H1 (cell line): ENCODE measurements around the gene TRIM7. TPM values are rescaled to one million over a fixed set of nuclear protein-coding genes. Genes with fewer than 3 reads are reported as not detected.
A peak's percentile ranks its signal among the peaks of the same experiment; 100 is the strongest.

ENCODE experiments used
- CTCF ChIA-PET: fragments of 300-600 bp; sonication (Branson Sonifier 250); formaldehyde crosslinking; loops from one replicate; lab custom pipeline; 2021; ENCODE audit not compliant: partially characterized antibody; lab: Charles Lee
- POLR2A ChIA-PET: fragments of 300-600 bp; sonication (Branson Sonifier 250); formaldehyde crosslinking; loops from one replicate; lab custom pipeline; 2021; ENCODE audit warnings: inconsistent platforms; ENCODE audit not compliant: partially characterized antibody; lab: Charles Lee
- DNase-seq, 2 experiments: peaks; one replicate each; pipeline versions ENCODE4 v3.0.0 to v3.0.0-alpha.2; 2010 to 2022; ENCODE audit warnings: low spot score in 2 of 2, low read depth in 1 of 2, mixed read lengths in 1 of 2
- FAIRE-seq: peaks from 2 replicates; lab custom pipeline; 2011; peaks lifted over from hg19 to GRCh38; lab: Jason Lieb, UNC
- H2AFZ ChIP-seq: 2 replicates; pipeline ENCODE4 v1.8.1; 2012; ENCODE audit warnings: low read length, inconsistent platforms
- H2AK5ac ChIP-seq: 2 replicates; pipeline ENCODE4 v1.6.1; 2013; ENCODE audit warnings: low read depth, low read length
- H2BK120ac ChIP-seq: replicated peaks from 2 replicates; pipeline ENCODE3; 2013; ENCODE audit warnings: low read depth, low read length, inconsistent platforms
- H2BK12ac ChIP-seq: 2 replicates; pipeline ENCODE4 v1.6.1; 2013; ENCODE audit warnings: low read depth, low read length
- H2BK15ac ChIP-seq: 2 replicates; pipeline ENCODE4 v1.6.1; 2013; ENCODE audit warnings: low read length
- H2BK20ac ChIP-seq: 2 replicates; pipeline ENCODE4 v1.6.1; 2013; ENCODE audit warnings: low read length
- H2BK5ac ChIP-seq: 2 replicates; pipeline ENCODE4 v1.6.1; 2013; ENCODE audit warnings: low read depth, low read length
- H3K14ac ChIP-seq: 2 replicates; pipeline ENCODE4 v1.6.1; 2013; ENCODE audit warnings: inconsistent platforms; ENCODE audit not compliant: insufficient read length
- H3K18ac ChIP-seq: 2 replicates; pipeline ENCODE4 v1.6.1; 2013; ENCODE audit warnings: low read length; ENCODE audit errors: extremely low read depth
- H3K23ac ChIP-seq: 2 replicates; pipeline ENCODE4 v1.6.1; 2013; ENCODE audit warnings: inconsistent platforms; ENCODE audit not compliant: insufficient read length
- H3K23me2 ChIP-seq: 2 replicates; pipeline ENCODE4 v1.6.1; 2013; ENCODE audit warnings: low read depth, low read length
- H3K27ac ChIP-seq: 2 replicates; pipeline ENCODE4 v1.6.1; 2011; ENCODE audit warnings: low read depth, low read length, inconsistent platforms
- H3K27me3 ChIP-seq, 4 experiments: replicated peaks in 1 of 4; 1 replicate in 1 of 4; 2 replicates in 3 of 4; pipeline versions ENCODE4 v1.6.1 to v1.8.1; 2011 to 2013; ENCODE audit warnings: low read length in 3 of 4, mild to moderate bottlenecking in 3 of 4, inconsistent platforms in 2 of 4, mixed read lengths in 2 of 4, moderate library complexity in 1 of 4; ENCODE audit not compliant: control insufficient read depth in 3 of 4, insufficient read depth in 3 of 4; ENCODE audit errors: extremely low read depth in 1 of 4
- H3K36me3 ChIP-seq, 4 experiments: 2 replicates each; pipeline versions ENCODE4 v1.6.1 to v1.8.1; 2011 to 2013; ENCODE audit warnings: mild to moderate bottlenecking in 4 of 4, low read length in 3 of 4, moderate library complexity in 2 of 4, control low read depth in 1 of 4, inconsistent platforms in 1 of 4; ENCODE audit not compliant: insufficient read depth in 4 of 4, control insufficient read depth in 2 of 4
- H3K4ac ChIP-seq: replicated peaks from 2 replicates; pipeline ENCODE3; 2013; ENCODE audit warnings: low read length, low read depth, mixed read lengths, inconsistent platforms; ENCODE audit not compliant: insufficient read length
- H3K4me1 ChIP-seq, 4 experiments: replicated peaks in 1 of 4; 1 replicate in 1 of 4; 2 replicates in 3 of 4; pipeline versions ENCODE4 v1.6.1 to v1.8.1; 2011 to 2013; ENCODE audit warnings: low read length in 3 of 4, inconsistent platforms in 2 of 4, mixed read lengths in 1 of 4; ENCODE audit not compliant: insufficient read depth in 4 of 4, control insufficient read depth in 3 of 4
- H3K4me2 ChIP-seq, 2 experiments: 2 replicates each; pipeline versions ENCODE4 v1.6.1 to v1.8.1; 2011 to 2013; ENCODE audit warnings: low read depth in 2 of 2, low read length in 2 of 2, control low read depth in 1 of 2, inconsistent platforms in 1 of 2, mild to moderate bottlenecking in 1 of 2; ENCODE audit not compliant: insufficient read depth in 1 of 2
- H3K4me3 ChIP-seq, 4 experiments: fragments of 200-600, 300-600 bp in 1 of 4; sonication (generic), shearing (Covaris generic), sonication (Bioruptor Twin) in 1 of 4; 2 replicates each; pipeline versions ENCODE4 v1.5.1 to v1.8.1; 2011 to 2016; ENCODE audit warnings: low read length in 4 of 4, low read depth in 3 of 4, control low read depth in 2 of 4, inconsistent platforms in 2 of 4, mild to moderate bottlenecking in 2 of 4, mixed read lengths in 1 of 4, moderate library complexity in 1 of 4; ENCODE audit not compliant: insufficient read depth in 2 of 4; ENCODE audit errors: extremely low read depth in 1 of 4
- H3K56ac ChIP-seq: replicated peaks from 2 replicates; pipeline ENCODE3; 2013; ENCODE audit warnings: low read depth, mild to moderate bottlenecking, mixed read lengths, low read length, inconsistent platforms; ENCODE audit not compliant: insufficient read length
- H3K79me1 ChIP-seq: 2 replicates; pipeline ENCODE4 v1.6.1; 2013; ENCODE audit warnings: low read depth, low read length, control low read depth
- H3K79me2 ChIP-seq, 2 experiments: 2 replicates each; pipeline versions ENCODE4 v1.6.1 to v1.8.1; 2012 to 2013; ENCODE audit warnings: low read length in 2 of 2, mild to moderate bottlenecking in 2 of 2, inconsistent platforms in 1 of 2; ENCODE audit not compliant: insufficient read depth in 2 of 2, control insufficient read depth in 1 of 2
- H3K9ac ChIP-seq, 4 experiments: replicated peaks in 1 of 4; 1 replicate in 1 of 4; 2 replicates in 3 of 4; pipeline versions ENCODE4 v1.6.1 to v1.8.1; 2011 to 2013; ENCODE audit warnings: low read depth in 3 of 4, low read length in 3 of 4, control low read depth in 2 of 4, mild to moderate bottlenecking in 2 of 4, moderate library complexity in 2 of 4, inconsistent platforms in 1 of 4; ENCODE audit errors: extremely low read depth in 1 of 4
- H3K9me3 ChIP-seq, 2 experiments: 2 replicates each; pipeline versions ENCODE4 v1.6.1 to v1.8.1; 2012 to 2013; ENCODE audit warnings: mild to moderate bottlenecking in 2 of 2, moderate library complexity in 2 of 2, control low read depth in 1 of 2, inconsistent platforms in 1 of 2, low read depth in 1 of 2, low read length in 1 of 2, mixed read lengths in 1 of 2; ENCODE audit not compliant: insufficient read depth in 2 of 2
- H4K20me1 ChIP-seq, 2 experiments: replicated peaks in 1 of 2; 2 replicates each; pipeline versions ENCODE3 to v1.8.1; 2011 to 2013; ENCODE audit warnings: inconsistent platforms in 2 of 2, low read length in 2 of 2, mild to moderate bottlenecking in 1 of 2; ENCODE audit not compliant: insufficient read depth in 2 of 2, control insufficient read depth in 1 of 2
- H4K5ac ChIP-seq: 2 replicates; pipeline ENCODE4 v1.6.1; 2013; ENCODE audit warnings: low read length, low read depth, mixed read lengths, inconsistent platforms; ENCODE audit not compliant: insufficient read length
- H4K8ac ChIP-seq: 2 replicates; pipeline ENCODE4 v1.8.0; 2013; ENCODE audit warnings: mild to moderate bottlenecking, moderate library complexity, low read length, inconsistent platforms; ENCODE audit not compliant: insufficient read depth; ENCODE audit errors: extremely low read depth
- H4K91ac ChIP-seq: replicated peaks from 2 replicates; pipeline ENCODE3; 2013; ENCODE audit warnings: low read length, mixed read lengths, inconsistent platforms; ENCODE audit not compliant: insufficient read length
- ATF2 ChIP-seq: IDR thresholded peaks from 2 replicates; pipeline ENCODE4 v1.6.1; 2012; ENCODE audit warnings: low read length, inconsistent platforms
- BACH1 ChIP-seq: IDR thresholded peaks from 2 replicates; pipeline ENCODE4 v1.6.1; 2012; ENCODE audit warnings: low read length, improper control_type of control experiment
- BRCA1 ChIP-seq: IDR thresholded peaks from 2 replicates; pipeline ENCODE4 v1.6.1; 2012; ENCODE audit warnings: low read depth, low read length, improper control_type of control experiment
- CTBP2 ChIP-seq: IDR thresholded peaks from 2 replicates; pipeline ENCODE4 v1.7.0; 2011; ENCODE audit warnings: borderline replicate concordance, mild to moderate bottlenecking, moderate library complexity, mixed read lengths, low read length; ENCODE audit not compliant: insufficient read depth, insufficient read length
- GTF2F1 ChIP-seq: IDR thresholded peaks from 2 replicates; pipeline ENCODE4 v1.6.1; 2012; ENCODE audit warnings: low read depth, low read length, improper control_type of control experiment, borderline replicate concordance
- KDM5A ChIP-seq: fragments of 200-600 bp; IDR thresholded peaks from 2 replicates; pipeline ENCODE4 v1.7.1; 2012; ENCODE audit warnings: mild to moderate bottlenecking, low read length, inconsistent platforms, mixed read lengths
- POU5F1 ChIP-seq: IDR thresholded peaks from 2 replicates; pipeline ENCODE4 v1.6.1; 2011; ENCODE audit warnings: low read depth, mild to moderate bottlenecking, low read length, moderate library complexity
- RAD21 ChIP-seq, 2 experiments: IDR thresholded peaks in 1 of 2; conservative IDR thresholded peaks in 1 of 2; 2 replicates each; pipeline ENCODE4 v1.6.1; 2011; ENCODE audit warnings: low read depth in 2 of 2, low read length in 2 of 2, improper control_type of control experiment in 1 of 2, inconsistent platforms in 1 of 2, mild to moderate bottlenecking in 1 of 2, moderate library complexity in 1 of 2
- SP1 ChIP-seq: IDR thresholded peaks from 2 replicates; pipeline ENCODE4 v1.6.1; 2011; ENCODE audit warnings: low read depth, low read length
- SRF ChIP-seq: IDR thresholded peaks from 2 replicates; pipeline ENCODE4 v1.6.1; 2011; ENCODE audit warnings: mild to moderate bottlenecking, low read depth, low read length, moderate library complexity
- ZNF274 ChIP-seq: IDR thresholded peaks from 2 replicates; pipeline ENCODE4 v1.7.0; 2012; ENCODE audit warnings: low read length, borderline replicate concordance; ENCODE audit errors: extremely low read depth
- WGBS, 2 experiments: shearing (Covaris generic) in 1 of 2; methylation state at CpG; one replicate each; pipeline versions ENCODE4 v1.1.6 to v1.1.7; 2013 to 2015; ENCODE audit warnings: low lambda C conversion rate in 2 of 2, mixed read lengths in 2 of 2, inconsistent platforms in 1 of 2, low coverage in 1 of 2, missing lambda C conversion rate in 1 of 2; ENCODE audit not compliant: insufficient replicate concordance in 2 of 2, insufficient coverage in 1 of 2, insufficient read length in 1 of 2; ENCODE audit errors: extremely low coverage in 1 of 2, missing lambda C conversion rate in 1 of 2; 5-methylcytosine and 5-hydroxymethylcytosine counted together
- polyA plus RNA-seq, 7 experiments: library from polyadenylated mRNA; depleted of rRNA in 3 of 7; stranded (reverse) in 5 of 7; unstranded in 2 of 7; fragments of >200 nt in 5 of 7; fragments of 200-250 nt in 2 of 7; gene quantifications; 1 replicate in 5 of 7; 2 replicates in 1 of 7; 4 replicates in 1 of 7; pipeline versions ENCODE4 v1.2.1 to v1.2.3, GENCODE V29; 2011 to 2013; ENCODE audit warnings: missing spikeins in 2 of 7, mixed read lengths in 2 of 7
- total RNA-seq: library from RNA; stranded (reverse); fragmentation: NEBNext Ultra II Directional; extraction: Animal tissue kit (Norgen Biotek cat#: 25700); gene quantifications from 2 replicates; pipeline ENCODE4 v1.2.1, GENCODE V29; 2021

TRIM7 gene
- total and polyA plus RNA-seq, 2 of the 8 experiments (the other 6 are each of a cell fraction or from before 2014, with no cell fraction given), result 0.36 to 0.47 TPM

- no peak overlapping the region for H3K18ac ChIP-seq
- H2AK5ac ChIP-seq, result no peak overlapping the region
- POLR2A ChIA-PET, result interaction anchor here (0.6 to 11.9 kb wide), 8 partner anchors 7 to 61 kb away, joined by 3 to 90 read pairs (median 6); partner anchors contain the start of genes TRIM41 and TRIM7
- CTCF ChIA-PET, result interaction anchor here (0.6 to 3.8 kb wide), 10 partner anchors 9 to 204 kb away, joined by 3 to 23 read pairs (median 6); no protein-coding TSS in a partner anchor
- peaks cover 0 to 4% of the 10 kb centered on the region in 2 experiments for H4K20me1 ChIP-seq
- H2BK120ac ChIP-seq, result no peak overlapping the region
- no peak overlapping the region; a peak in 1 of 7 replicates for H3K9ac ChIP-seq
- H3K56ac ChIP-seq, result no peak overlapping the region
- H3K79me1 ChIP-seq, result no peaks in the 10 kb centered on the region
- H3K23ac ChIP-seq, result no peak overlapping the region
- peak overlapping the region in 2 of 4 experiments; percentile 1 to 22; a peak in 1 of 8 replicates for H3K4me3 ChIP-seq
- no peak for FAIRE-seq
- 0 out of 2 replicates have a peak overlapping the region, but pooled peaks have one; percentile 9 for H2BK12ac ChIP-seq
- H2BK20ac ChIP-seq, result no peak overlapping the region
- no peak overlapping the region for H4K8ac ChIP-seq
- H4K91ac ChIP-seq, result no peak overlapping the region
- no peak for DNase-seq
- H3K27ac ChIP-seq, result no peak overlapping the region
- no peak overlapping the region for H4K5ac ChIP-seq
- no peaks in the 10 kb centered on the region for H3K79me2 ChIP-seq
- no peaks in the 10 kb centered on the region for H3K9me3 ChIP-seq
- H3K4me1 ChIP-seq, result peaks cover 9 to 32% (median 16%) of the 10 kb centered on the region in 4 experiments; a peak in 6 of 7 replicates
- no peaks in the 10 kb centered on the region for H3K36me3 ChIP-seq
- no peak overlapping the region for H3K4ac ChIP-seq
- no peak overlapping the region for H2BK15ac ChIP-seq
- H3K14ac ChIP-seq, result no peak overlapping the region
- H3K27me3 ChIP-seq, result peaks cover 4 to 52% (median 29%) of the 10 kb centered on the region in 4 experiments
- WGBS, 2 experiments, result 85% methylated on average over 12 of the region's 12 CpGs; no CpG with 5 or more reads in 1 of the 2 experiments
- H3K4me2 ChIP-seq, result peak overlapping the region in 1 of 2 experiments; percentile 34; a peak in 2 of 4 replicates
- peak overlapping the region; percentile 13; the same call in 1 of the 2 replicates for H2BK5ac ChIP-seq
- no peak overlapping the region for H2AFZ ChIP-seq
- no peaks in the 10 kb centered on the region; the same call in 1 of the 2 replicates for H3K23me2 ChIP-seq
- TF ChIP-seq KDM5A, result no peak
- no peak for TF ChIP-seq GTF2F1
- no peak for TF ChIP-seq RAD21 (IDR thresholded peaks at IDR 0.05 in 1 of 2, conservative IDR thresholded peaks at IDR 0.05 in 1 of 2; ENCODE audit: low read depth in 2 of 2, low read length in 2 of 2)
- TF ChIP-seq POU5F1, result no peak
- TF ChIP-seq BACH1, result no peak
- no peak for TF ChIP-seq BRCA1
- no peak for TF ChIP-seq CTBP2
- TF ChIP-seq SRF, result no peak
- no peak for TF ChIP-seq SP1
- no peak for TF ChIP-seq ZNF274
- no peak for TF ChIP-seq ATF2
Measured at GRCh38 chr5:181198106-181198685, 6.8 kb downstream of the TRIM7 start.
